Fibroblast of lung (primary cell): Measurements from ENCODE around the gene TMEM89. TPM values are rescaled to one million over a fixed set of nuclear protein-coding genes. Genes with fewer than 3 reads are reported as not detected.

Experiments used
- DNase-seq, 2 donors: peaks; one replicate each; pipeline versions ENCODE4 v3.0.0 to v3.0.0-alpha.2; 2010; ENCODE audit warnings: low read depth in 2 of 2
- H2AFZ ChIP-seq: 2 replicates; pipeline ENCODE4 v1.5.1; 2012; ENCODE audit warnings: low read length, control low read depth, inconsistent platforms
- H3K27ac ChIP-seq: 2 replicates; pipeline ENCODE4 v1.5.1; 2011; ENCODE audit warnings: low read length, control low read depth; ENCODE audit not compliant: insufficient read depth
- H3K27me3 ChIP-seq: 2 replicates; pipeline ENCODE4 v1.5.1; 2011; ENCODE audit warnings: mild to moderate bottlenecking, low read length; ENCODE audit not compliant: control insufficient read depth, insufficient read depth
- H3K36me3 ChIP-seq: 2 replicates; pipeline ENCODE4 v1.5.1; 2011; ENCODE audit warnings: low read length; ENCODE audit not compliant: control insufficient read depth, insufficient read depth
- H3K4me1 ChIP-seq: 2 replicates; pipeline ENCODE4 v1.5.1; 2011; ENCODE audit warnings: low read length; ENCODE audit not compliant: control insufficient read depth, insufficient read depth; ENCODE audit errors: extremely low read depth
- H3K4me2 ChIP-seq: 2 replicates; pipeline ENCODE4 v1.5.1; 2011; ENCODE audit warnings: low read length, control low read depth; ENCODE audit not compliant: insufficient read depth; ENCODE audit errors: extremely low read depth
- H3K4me3 ChIP-seq, 4 experiments: fragments of 200-600 bp in 1 of 4; sonication (generic) in 1 of 4; replicated peaks in 1 of 4; 2 replicates each; pipeline ENCODE4 v1.5.1; 2011 to 2016; ENCODE audit warnings: low read length in 4 of 4, low read depth in 3 of 4, mild to moderate bottlenecking in 3 of 4, control low read depth in 2 of 4, inconsistent platforms in 1 of 4, mixed read lengths in 1 of 4; ENCODE audit not compliant: insufficient read depth in 1 of 4; ENCODE audit errors: control extremely low read depth in 1 of 4
- H3K79me2 ChIP-seq: 2 replicates; pipeline ENCODE4 v1.5.1; 2012; ENCODE audit warnings: mild to moderate bottlenecking, low read length, inconsistent platforms; ENCODE audit not compliant: control insufficient read depth, insufficient read depth
- H3K9ac ChIP-seq: 2 replicates; pipeline ENCODE4 v1.5.1; 2011; ENCODE audit warnings: mild to moderate bottlenecking, low read length, control low read depth; ENCODE audit not compliant: insufficient read depth
- H3K9me3 ChIP-seq: 2 replicates; pipeline ENCODE4 v1.5.1; 2012; ENCODE audit warnings: low read depth, low read length; ENCODE audit not compliant: control insufficient read depth, insufficient read depth
- H4K20me1 ChIP-seq: 2 replicates; pipeline ENCODE4 v1.5.1; 2011; ENCODE audit warnings: low read length; ENCODE audit not compliant: control insufficient read depth, insufficient read depth; ENCODE audit errors: extremely low read depth
- EZH2 ChIP-seq: IDR thresholded peaks from 2 replicates; pipeline ENCODE4 v1.5.1; 2012; ENCODE audit warnings: low read length, control low read depth, mild to moderate bottlenecking; ENCODE audit errors: missing control alignments
- polyA minus RNA-seq: library from RNA; depleted of rRNA, polyadenylated mRNA; stranded (reverse); fragments of >200 nt; gene quantifications from 2 replicates; pipeline ENCODE4 v1.2.3, GENCODE V29; 2011; ENCODE audit warnings: low replicate concordance
- polyA plus RNA-seq, 2 donors: library from polyadenylated mRNA; depleted of rRNA in 1 of 2; stranded (reverse) in 1 of 2; unstranded in 1 of 2; fragments of >200 nt; gene quantifications; 2 replicates each; pipeline ENCODE4 v1.2.1, GENCODE V29; 2011 to 2012; ENCODE audit warnings: missing spikeins in 1 of 2
- total RNA-seq: library from RNA; depleted of rRNA; stranded (reverse); fragments of >200 nt; gene quantifications from 2 replicates; pipeline ENCODE4 v1.2.1, GENCODE V29; 2014
- TF ChIP-seq, protein P1 (sequence below), 2 donors: IDR thresholded peaks in 1 of 2; conservative IDR thresholded peaks in 1 of 2; 1 replicate in 1 of 2; 2 replicates in 1 of 2; pipeline ENCODE4 v1.5.1; 2011 to 2012; ENCODE audit warnings: low read length in 2 of 2, control low read depth in 1 of 2, inconsistent platforms in 1 of 2, low read depth in 1 of 2, mild to moderate bottlenecking in 1 of 2

The TMEM89 gene, protein sequence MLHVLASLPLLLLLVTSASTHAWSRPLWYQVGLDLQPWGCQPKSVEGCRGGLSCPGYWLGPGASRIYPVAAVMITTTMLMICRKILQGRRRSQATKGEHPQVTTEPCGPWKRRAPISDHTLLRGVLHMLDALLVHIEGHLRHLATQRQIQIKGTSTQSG
- total RNA-seq (not detected in 2 replicates), polyA plus RNA-seq (not detected in 2 replicates), polyA minus RNA-seq (not detected in 2 replicates)
- polyA plus RNA-seq (2012), result not detected in 2 replicates

GRCh38 chr3:48621461-48621869, at the start of gene TMEM89:
Gene TMEM89, minus strand, starts transcription at chr3:48621769. Its CDS starts 13 bp downstream, at chr3:48621756.
- no peak for TF ChIP-seq EZH2
- TF ChIP-seq, protein P1, sequence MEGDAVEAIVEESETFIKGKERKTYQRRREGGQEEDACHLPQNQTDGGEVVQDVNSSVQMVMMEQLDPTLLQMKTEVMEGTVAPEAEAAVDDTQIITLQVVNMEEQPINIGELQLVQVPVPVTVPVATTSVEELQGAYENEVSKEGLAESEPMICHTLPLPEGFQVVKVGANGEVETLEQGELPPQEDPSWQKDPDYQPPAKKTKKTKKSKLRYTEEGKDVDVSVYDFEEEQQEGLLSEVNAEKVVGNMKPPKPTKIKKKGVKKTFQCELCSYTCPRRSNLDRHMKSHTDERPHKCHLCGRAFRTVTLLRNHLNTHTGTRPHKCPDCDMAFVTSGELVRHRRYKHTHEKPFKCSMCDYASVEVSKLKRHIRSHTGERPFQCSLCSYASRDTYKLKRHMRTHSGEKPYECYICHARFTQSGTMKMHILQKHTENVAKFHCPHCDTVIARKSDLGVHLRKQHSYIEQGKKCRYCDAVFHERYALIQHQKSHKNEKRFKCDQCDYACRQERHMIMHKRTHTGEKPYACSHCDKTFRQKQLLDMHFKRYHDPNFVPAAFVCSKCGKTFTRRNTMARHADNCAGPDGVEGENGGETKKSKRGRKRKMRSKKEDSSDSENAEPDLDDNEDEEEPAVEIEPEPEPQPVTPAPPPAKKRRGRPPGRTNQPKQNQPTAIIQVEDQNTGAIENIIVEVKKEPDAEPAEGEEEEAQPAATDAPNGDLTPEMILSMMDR (conservative IDR thresholded peaks at IDR 0.05 in 1 of 2, IDR thresholded peaks at IDR 0.05 in 1 of 2; ENCODE audit: low read depth in 1 of 2, low read length in 2 of 2), result no peak
- Histone ChIP-seq H3K4me1 (no peaks in the 10 kb centered on the region), H3K4me3 (no peak within 1 kb of the TSS)

DNA sequence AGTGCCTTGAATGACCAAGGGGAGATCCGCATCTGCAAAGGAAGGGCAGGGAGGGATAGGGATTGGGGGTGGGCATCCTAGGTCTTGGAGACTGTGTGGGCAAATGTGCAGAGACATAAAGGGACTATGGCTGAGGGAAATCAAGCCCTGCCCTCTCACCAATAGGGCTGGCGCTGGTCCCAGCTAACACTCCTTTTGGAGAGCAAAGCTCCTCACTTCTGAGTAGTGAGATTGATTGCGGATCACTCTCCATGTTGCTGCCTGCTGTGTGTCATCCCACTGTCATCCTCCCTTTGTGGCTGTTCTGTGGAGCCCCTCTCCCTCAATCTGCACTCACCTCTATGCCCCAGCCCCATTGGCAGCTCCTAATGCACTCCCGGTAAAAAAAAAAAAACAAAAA, 43.4 kb upstream of the TMEM89 start:
- no peaks in the 10 kb centered on the region for H3K79me2 ChIP-seq
- no peak overlapping the region for H3K9ac ChIP-seq
- H3K36me3 ChIP-seq, result no peaks in the 10 kb centered on the region
- peaks cover 7% of the 10 kb centered on the region for H3K4me1 ChIP-seq
- no peaks in the 10 kb centered on the region for H3K9me3 ChIP-seq
- no peaks in the 10 kb centered on the region for H4K20me1 ChIP-seq
- H3K4me3 ChIP-seq, result no peak overlapping the region
- H3K27ac ChIP-seq, result no peak overlapping the region
- no peak overlapping the region for H2AFZ ChIP-seq
- TF ChIP-seq, protein P1 (conservative IDR thresholded peaks at IDR 0.05 in 1 of 2, IDR thresholded peaks at IDR 0.05 in 1 of 2; ENCODE audit: low read depth in 1 of 2, low read length in 2 of 2), result no peak
- no peak for TF ChIP-seq EZH2
- no peak for DNase-seq
- H3K4me2 ChIP-seq, result no peak overlapping the region
- peaks cover 5% of the 10 kb centered on the region for H3K27me3 ChIP-seq

More at GRCh38 chr3:48621461-48621869, at the start of gene TMEM89:
- Histone ChIP-seq H3K9ac (no peak within 1 kb of the TSS), H3K79me2 (no peaks in the 10 kb centered on the region), H3K36me3 (peaks cover 7% of the 10 kb centered on the region), H3K4me2 (no peak within 1 kb of the TSS), H3K9me3 (no peaks in the 10 kb centered on the region), H3K27ac (no peak within 1 kb of the TSS), H3K27me3 (no peaks in the 10 kb centered on the region), H2AFZ (no peak within 1 kb of the TSS), H4K20me1 (no peaks in the 10 kb centered on the region)
- DNase-seq, result no peak

GRCh38 chr3:48664313-48664644, 42.7 kb upstream of the TMEM89 start:
- Histone ChIP-seq H3K4me3 (peak overlapping the region in 1 of 4 experiments; percentile 71), H3K27ac (peak overlapping the region; percentile 91), H3K79me2 (no peaks in the 10 kb centered on the region), H3K27me3 (peaks cover 5% of the 10 kb centered on the region), H3K9me3 (no peaks in the 10 kb centered on the region), H3K9ac (no peak overlapping the region), H3K36me3 (no peaks in the 10 kb centered on the region), H2AFZ (no peak overlapping the region), H3K4me1 (peaks cover 7% of the 10 kb centered on the region), H4K20me1 (no peaks in the 10 kb centered on the region), H3K4me2 (no peak overlapping the region)
- no peak for DNase-seq
- TF ChIP-seq, protein P1 (conservative IDR thresholded peaks at IDR 0.05 in 1 of 2, IDR thresholded peaks at IDR 0.05 in 1 of 2; ENCODE audit: low read depth in 1 of 2, low read length in 2 of 2), result no peak
- no peak for TF ChIP-seq EZH2
